HepG2 (cell line): ENCODE results near the gene MAP2K7. TPM values are rescaled to one million over a fixed set of nuclear protein-coding genes. Genes with fewer than 3 reads are reported as not detected.

Experiments used
- CHD2 ChIP-seq: IDR thresholded peaks from 2 replicates; pipeline ENCODE4 v1.6.1; 2011; ENCODE audit warnings: low read depth, low read length, improper control_type of control experiment
- DR1 ChIP-seq: sonication (generic); formaldehyde crosslinking; IDR thresholded peaks from 2 replicates; pipeline ENCODE4 v1.8.0; 2021; ENCODE audit warnings: mild to moderate bottlenecking, missing genetic modification reagents, inconsistent platforms
- NAIF1 ChIP-seq: sonication (generic); formaldehyde crosslinking; IDR thresholded peaks from 2 replicates; pipeline ENCODE4 v1.5.0; 2020; ENCODE audit warnings: mild to moderate bottlenecking, missing genetic modification reagents, borderline replicate concordance
- NCOA5 ChIP-seq: sonication (generic); formaldehyde crosslinking; IDR thresholded peaks from 2 replicates; pipeline ENCODE4 v1.4.0; 2020; ENCODE audit warnings: missing genetic modification reagents
- PHB2 ChIP-seq: fragments of 450-650 bp; IDR thresholded peaks from 2 replicates; pipeline ENCODE4 v1.6.1; 2018; ENCODE audit not compliant: partially characterized antibody
- REL ChIP-seq: sonication (generic); formaldehyde crosslinking; conservative IDR thresholded peaks from 2 replicates; pipeline ENCODE4 v1.8.0; 2022; ENCODE audit warnings: mild to moderate bottlenecking, missing genetic modification reagents, moderate library complexity
- SKIL ChIP-seq: sonication (generic); formaldehyde crosslinking; IDR thresholded peaks from 2 replicates; pipeline ENCODE4 v1.8.0; 2022; ENCODE audit warnings: missing genetic modification reagents, mild to moderate bottlenecking, moderate library complexity, borderline replicate concordance
- SRSF4 ChIP-seq: fragments of 200-400 bp; formaldehyde crosslinking; IDR thresholded peaks from one replicate; pipeline ENCODE4 v1.6.1; 2018; ENCODE audit warnings: mild to moderate bottlenecking, low read depth, low read length, moderate library complexity; ENCODE audit not compliant: poor library complexity, severe bottlenecking
- ZBTB33 ChIP-seq: sonication (generic); formaldehyde crosslinking; IDR thresholded peaks from 2 replicates; pipeline ENCODE4 v1.4.0; 2020; ENCODE audit warnings: missing genetic modification reagents
- ZNF282 ChIP-seq: fragments of 450-650 bp; IDR thresholded peaks from 2 replicates; pipeline ENCODE4 v1.6.1; 2018; ENCODE audit not compliant: partially characterized antibody
- ZNF607 ChIP-seq: sonication (generic); formaldehyde crosslinking; IDR thresholded peaks from 2 replicates; pipeline ENCODE4 v1.5.1; 2020; ENCODE audit warnings: missing genetic modification reagents, mild to moderate bottlenecking, borderline replicate concordance
- ZNF674 ChIP-seq: sonication (generic); formaldehyde crosslinking; IDR thresholded peaks from 2 replicates; pipeline ENCODE4 v1.5.0; 2020; ENCODE audit warnings: low read depth, mild to moderate bottlenecking, missing genetic modification reagents
- ZNF839 ChIP-seq: sonication (generic); formaldehyde crosslinking; IDR thresholded peaks from 2 replicates; pipeline ENCODE4 v1.4.0; 2020; ENCODE audit warnings: missing genetic modification reagents, mild to moderate bottlenecking, borderline replicate concordance
- ZNF850 ChIP-seq: sonication (generic); formaldehyde crosslinking; conservative IDR thresholded peaks from 2 replicates; pipeline ENCODE4 v1.9.0; 2021; ENCODE audit warnings: mild to moderate bottlenecking, missing genetic modification reagents
- polyA plus RNA-seq, 8 experiments: library from polyadenylated mRNA; depleted of rRNA in 3 of 8; stranded (reverse) in 7 of 8; unstranded in 1 of 8; fragments of >200 nt; fragmentation: Illumina TruSeq in 4 of 8; extraction: Trizol in 4 of 8; gene quantifications; 2 replicates each; pipeline versions ENCODE4 v1.2.1 to v1.2.3, GENCODE V29; 2011 to 2016; ENCODE audit warnings: low read depth in 4 of 8, missing spikeins in 1 of 8, mixed read lengths in 1 of 8; ENCODE audit not compliant: insufficient read depth in 1 of 8
- total RNA-seq, 5 experiments: library from RNA; depleted of rRNA; stranded (reverse); fragments of >200 nt; fragmentation: Illumina TruSeq; extraction: Trizol; gene quantifications; 2 replicates each; pipeline ENCODE4 v1.2.3, GENCODE V29; 2016; ENCODE audit warnings: low read depth in 1 of 5
- TF ChIP-seq, protein P1 (sequence below): sonication (generic); formaldehyde crosslinking; IDR thresholded peaks from 2 replicates; pipeline ENCODE4 v1.4.0; 2020; ENCODE audit warnings: missing genetic modification reagents
- TF ChIP-seq, protein P2 (sequence below), 2 experiments: fragments of 450-650 bp in 1 of 2; sonication (generic) in 1 of 2; formaldehyde crosslinking; IDR thresholded peaks; 2 replicates each; pipeline versions ENCODE4 v1.5.0 to v1.8.0; 2020 to 2022; ENCODE audit warnings: mild to moderate bottlenecking in 1 of 2, missing genetic modification reagents in 1 of 2

The MAP2K7 gene
- total and polyA plus RNA-seq, 2 of the 13 experiments (the other 11 are each of a cell fraction or from before 2014, with no cell fraction given): 9.0 to 10.8 TPM

DNA sequence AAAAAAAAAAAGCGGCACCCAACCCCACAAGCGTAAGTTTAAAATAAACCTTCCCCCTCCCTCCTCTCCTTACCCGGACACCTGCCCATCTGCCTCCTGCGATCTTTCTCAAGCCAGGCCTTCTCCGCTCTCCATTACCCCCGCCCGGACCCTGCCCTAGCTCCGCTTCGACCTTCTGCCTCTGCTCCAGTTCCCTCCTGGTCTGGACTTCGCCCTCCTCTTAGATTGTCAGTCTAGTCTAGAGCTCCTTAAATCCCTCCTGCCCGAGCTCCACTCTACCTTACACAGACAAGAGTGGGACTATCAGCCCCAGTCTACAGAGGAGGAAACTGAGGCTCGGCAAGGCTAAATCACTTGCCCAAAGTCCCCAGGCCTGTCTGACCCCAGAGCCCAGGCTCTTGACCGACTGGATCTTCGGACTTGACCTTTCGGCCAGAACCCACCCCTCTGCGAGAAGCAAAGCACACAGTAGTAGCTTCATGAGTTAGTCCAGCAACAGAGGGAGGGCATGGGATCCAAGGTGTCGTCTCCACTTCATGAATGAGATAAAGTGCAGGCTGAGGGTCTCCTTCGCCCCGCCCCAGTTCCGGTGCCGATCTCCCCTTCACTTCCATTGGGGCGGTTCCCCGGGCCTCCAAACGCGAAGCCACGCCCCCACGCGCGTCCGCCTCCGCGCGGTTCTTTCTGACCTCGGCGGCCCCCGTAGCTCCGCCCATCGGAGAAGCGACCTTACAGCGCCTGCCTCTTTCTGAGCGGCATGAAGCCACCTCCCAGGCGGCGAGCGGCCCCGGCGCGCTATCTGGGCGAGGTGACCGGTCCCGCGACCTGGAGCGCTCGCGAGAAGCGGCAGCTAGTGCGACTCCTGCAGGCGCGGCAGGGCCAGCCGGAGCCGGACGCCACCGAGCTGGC, 16.2 kb downstream of the MAP2K7 start, which contains the start of gene SNAPC2 (continued):
- TF ChIP-seq NAIF1 (no peak), ZNF839 (CRISPR knock-in tag) (no peak), NCOA5 (no peak), REL (CRISPR knock-in tag) (0 out of 2 replicates have a peak, but pooled peaks have one; percentile 61), SRSF4 (no peak), ZNF850 (CRISPR knock-in tag) (0 out of 2 replicates have a peak, but pooled peaks have one; percentile 58), SKIL (no peak), ZBTB33 (peak; percentile 27; the same call in 1 of the 2 replicates), ZNF282 (no peak), DR1 (CRISPR knock-in tag) (no peak; the same call in 1 of the 2 replicates), PHB2 (no peak), CHD2 (peak; percentile 90), ZNF607 (CRISPR knock-in tag) (peak; percentile 47; the same call in 1 of the 2 replicates), ZNF674 (CRISPR knock-in tag) (no peak)
- TF ChIP-seq, protein P1, sequence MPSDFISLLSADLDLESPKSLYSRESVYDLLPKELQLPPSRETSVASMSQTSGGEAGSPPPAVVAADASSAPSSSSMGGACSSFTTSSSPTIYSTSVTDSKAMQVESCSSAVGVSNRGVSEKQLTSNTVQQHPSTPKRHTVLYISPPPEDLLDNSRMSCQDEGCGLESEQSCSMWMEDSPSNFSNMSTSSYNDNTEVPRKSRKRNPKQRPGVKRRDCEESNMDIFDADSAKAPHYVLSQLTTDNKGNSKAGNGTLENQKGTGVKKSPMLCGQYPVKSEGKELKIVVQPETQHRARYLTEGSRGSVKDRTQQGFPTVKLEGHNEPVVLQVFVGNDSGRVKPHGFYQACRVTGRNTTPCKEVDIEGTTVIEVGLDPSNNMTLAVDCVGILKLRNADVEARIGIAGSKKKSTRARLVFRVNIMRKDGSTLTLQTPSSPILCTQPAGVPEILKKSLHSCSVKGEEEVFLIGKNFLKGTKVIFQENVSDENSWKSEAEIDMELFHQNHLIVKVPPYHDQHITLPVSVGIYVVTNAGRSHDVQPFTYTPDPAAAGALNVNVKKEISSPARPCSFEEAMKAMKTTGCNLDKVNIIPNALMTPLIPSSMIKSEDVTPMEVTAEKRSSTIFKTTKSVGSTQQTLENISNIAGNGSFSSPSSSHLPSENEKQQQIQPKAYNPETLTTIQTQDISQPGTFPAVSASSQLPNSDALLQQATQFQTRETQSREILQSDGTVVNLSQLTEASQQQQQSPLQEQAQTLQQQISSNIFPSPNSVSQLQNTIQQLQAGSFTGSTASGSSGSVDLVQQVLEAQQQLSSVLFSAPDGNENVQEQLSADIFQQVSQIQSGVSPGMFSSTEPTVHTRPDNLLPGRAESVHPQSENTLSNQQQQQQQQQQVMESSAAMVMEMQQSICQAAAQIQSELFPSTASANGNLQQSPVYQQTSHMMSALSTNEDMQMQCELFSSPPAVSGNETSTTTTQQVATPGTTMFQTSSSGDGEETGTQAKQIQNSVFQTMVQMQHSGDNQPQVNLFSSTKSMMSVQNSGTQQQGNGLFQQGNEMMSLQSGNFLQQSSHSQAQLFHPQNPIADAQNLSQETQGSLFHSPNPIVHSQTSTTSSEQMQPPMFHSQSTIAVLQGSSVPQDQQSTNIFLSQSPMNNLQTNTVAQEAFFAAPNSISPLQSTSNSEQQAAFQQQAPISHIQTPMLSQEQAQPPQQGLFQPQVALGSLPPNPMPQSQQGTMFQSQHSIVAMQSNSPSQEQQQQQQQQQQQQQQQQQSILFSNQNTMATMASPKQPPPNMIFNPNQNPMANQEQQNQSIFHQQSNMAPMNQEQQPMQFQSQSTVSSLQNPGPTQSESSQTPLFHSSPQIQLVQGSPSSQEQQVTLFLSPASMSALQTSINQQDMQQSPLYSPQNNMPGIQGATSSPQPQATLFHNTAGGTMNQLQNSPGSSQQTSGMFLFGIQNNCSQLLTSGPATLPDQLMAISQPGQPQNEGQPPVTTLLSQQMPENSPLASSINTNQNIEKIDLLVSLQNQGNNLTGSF: no peak; the same call in 1 of the 2 replicates
- TF ChIP-seq, protein P2, sequence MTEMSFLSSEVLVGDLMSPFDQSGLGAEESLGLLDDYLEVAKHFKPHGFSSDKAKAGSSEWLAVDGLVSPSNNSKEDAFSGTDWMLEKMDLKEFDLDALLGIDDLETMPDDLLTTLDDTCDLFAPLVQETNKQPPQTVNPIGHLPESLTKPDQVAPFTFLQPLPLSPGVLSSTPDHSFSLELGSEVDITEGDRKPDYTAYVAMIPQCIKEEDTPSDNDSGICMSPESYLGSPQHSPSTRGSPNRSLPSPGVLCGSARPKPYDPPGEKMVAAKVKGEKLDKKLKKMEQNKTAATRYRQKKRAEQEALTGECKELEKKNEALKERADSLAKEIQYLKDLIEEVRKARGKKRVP (CRISPR knock-in tag; IDR thresholded peaks at IDR 0.05): no peak
